GM18526 (cell line): ENCODE measurements around the gene MBOAT2.

Experiments
- POLR2A ChIP-seq: IDR thresholded peaks from 3 replicates; pipeline ENCODE4 v1.6.1; 2011; ENCODE audit not compliant: insufficient read length; ENCODE audit errors: extremely low read depth

MBOAT2 gene

DNA sequence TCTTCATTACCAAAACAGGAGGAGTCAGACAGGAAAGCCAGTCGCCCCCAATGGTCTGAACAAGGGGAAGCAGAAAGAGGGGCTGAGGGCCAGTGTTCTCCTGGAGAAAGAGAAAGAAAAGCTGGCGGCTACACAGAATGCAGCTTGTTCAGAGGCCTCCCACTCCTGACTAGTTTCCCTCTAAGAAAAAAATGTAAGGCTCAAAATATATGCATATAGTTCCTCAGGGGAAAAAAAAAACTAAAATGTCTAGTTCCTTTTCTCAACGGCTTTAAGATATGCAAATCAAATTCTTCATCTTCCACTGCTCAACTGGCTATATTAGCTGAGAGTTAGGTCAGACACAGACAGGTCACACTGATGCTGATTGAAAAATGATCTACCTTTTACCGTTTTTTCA lies 18.6 kb downstream of the MBOAT2 start:
- TF ChIP-seq POLR2A: no peak

DNA sequence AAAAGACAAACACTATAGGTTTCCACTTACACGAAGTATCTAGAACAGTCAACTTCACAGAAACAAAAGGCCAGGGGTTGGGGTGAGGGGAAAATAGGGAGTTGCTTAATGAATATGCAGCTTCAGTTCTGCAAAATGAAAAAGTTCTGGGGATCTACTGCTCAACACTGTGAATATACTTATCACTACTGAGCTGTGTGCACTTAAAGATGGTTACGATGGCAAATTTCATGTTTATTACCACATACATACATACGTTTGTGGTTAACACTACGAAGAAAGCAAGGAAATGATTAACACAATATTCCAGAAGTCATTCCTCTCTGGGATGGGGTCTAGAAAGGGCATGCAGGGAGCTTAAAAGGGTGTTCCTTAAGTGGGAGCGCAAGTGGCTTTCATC lies 19.3 kb downstream of the MBOAT2 start:
- TF ChIP-seq POLR2A: no peak

DNA sequence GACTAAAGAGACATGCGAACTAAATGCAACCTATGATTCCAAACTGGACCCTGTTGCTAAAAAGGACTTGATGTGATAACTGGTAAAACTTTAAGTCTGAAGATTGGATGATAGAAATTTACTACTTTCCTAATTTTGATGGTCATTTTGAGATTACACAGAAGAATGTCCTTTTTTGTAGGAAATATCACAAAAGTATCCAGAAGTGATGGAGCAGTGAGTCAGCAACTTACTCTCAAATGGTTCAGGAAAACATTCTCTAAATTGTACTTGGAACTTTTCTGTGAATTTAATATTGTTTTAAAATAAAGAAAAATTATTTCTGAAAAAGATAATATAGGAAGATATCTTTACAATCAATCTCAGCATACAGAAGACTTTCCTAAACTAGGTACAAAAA lies 19.9 kb downstream of the MBOAT2 start:
- TF ChIP-seq POLR2A: no peak

DNA sequence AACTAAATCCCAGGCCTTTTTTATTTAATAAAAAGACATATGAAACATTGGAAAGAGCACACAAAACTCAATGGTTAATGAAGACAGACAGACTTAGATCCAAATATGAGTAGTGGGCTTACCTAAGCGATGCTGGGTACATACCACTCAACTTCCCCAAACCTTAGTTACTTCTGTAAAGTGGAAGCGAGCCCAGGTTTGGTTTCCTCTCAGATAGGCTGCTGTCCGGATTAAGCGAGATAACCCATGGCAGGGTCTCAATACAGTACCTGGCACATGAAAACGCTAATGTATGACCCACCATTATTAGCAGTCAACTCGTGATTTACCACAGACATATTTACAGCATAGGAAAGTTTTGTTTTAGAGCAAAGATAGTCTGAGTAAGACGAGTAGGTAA lies 21.6 kb downstream of the MBOAT2 start:
- no peak for TF ChIP-seq POLR2A

DNA sequence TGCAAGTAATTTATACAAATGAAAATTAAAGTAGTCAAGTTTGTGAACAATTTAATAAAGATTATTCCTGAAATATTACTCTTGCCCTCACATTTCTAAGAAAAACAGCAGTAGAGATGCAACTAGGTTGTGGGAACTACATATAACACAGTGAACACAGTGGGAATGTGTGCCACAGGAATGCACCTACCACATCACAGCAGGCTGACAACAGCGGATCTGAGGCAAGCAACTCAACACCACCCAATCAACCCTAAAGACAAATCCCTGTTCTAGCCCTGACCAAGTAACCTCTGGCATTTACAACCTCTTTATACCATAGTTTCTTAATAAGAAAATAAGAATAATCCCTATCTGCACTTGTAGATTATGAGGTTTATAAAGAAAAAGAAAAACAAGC lies 23.4 kb downstream of the MBOAT2 start:
- no peak for TF ChIP-seq POLR2A

DNA sequence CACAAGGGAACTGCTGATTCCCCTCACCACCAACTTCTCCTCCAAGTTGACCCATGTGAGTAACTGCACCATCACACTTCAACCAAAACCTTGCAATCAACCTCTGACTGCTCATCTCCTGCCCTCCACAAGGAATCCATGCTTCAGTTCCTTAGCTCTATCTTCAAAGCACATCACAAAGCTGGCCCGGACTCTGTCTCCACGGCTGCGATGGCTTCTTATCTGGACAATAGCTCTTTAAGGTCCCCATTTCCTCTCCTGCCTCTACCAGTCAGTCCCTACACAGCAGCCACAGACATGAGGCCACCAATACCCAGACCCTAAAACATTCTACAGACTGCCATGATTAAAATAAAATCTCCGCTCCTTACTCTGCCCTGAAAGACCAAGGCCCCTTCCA lies 25.7 kb downstream of the MBOAT2 start:
- no peak for TF ChIP-seq POLR2A

DNA sequence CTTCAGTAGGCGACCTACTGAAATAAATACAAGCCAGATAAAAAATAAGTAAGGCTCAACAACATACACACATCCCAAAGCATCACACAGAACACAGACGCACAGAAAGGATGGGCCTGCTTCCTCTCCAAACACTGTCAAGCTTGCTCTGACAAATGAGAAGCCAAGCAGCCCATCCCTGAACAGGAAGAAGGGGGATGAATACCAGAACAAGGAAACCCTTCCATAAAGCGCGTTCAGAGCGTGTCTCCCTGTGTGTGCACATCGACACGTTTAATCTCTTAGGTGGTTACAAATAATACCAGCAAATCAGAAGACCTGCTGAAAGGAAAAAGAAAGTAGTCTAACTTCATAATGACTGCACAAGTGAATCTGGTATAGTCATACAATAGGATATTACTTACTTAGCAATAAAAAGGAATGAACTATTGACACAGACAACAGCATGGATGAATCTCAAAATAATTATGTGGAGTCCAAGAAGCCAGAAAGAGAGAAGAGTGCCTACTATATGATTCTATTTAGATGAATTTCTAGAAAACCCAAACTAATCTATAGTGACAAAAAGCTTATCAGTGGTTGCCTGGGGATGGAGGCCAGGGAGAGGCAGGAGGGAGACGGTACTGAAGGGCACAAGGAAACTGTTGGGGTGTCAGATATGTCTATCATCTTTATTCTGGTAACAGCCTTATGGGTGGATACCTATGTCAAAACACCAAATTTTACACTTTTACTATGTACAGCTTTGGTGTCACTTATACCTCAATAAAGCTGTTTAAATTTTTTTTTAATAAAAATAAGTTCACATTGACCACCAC lies 26.8 kb downstream of the MBOAT2 start:
- TF ChIP-seq POLR2A: no peak

DNA sequence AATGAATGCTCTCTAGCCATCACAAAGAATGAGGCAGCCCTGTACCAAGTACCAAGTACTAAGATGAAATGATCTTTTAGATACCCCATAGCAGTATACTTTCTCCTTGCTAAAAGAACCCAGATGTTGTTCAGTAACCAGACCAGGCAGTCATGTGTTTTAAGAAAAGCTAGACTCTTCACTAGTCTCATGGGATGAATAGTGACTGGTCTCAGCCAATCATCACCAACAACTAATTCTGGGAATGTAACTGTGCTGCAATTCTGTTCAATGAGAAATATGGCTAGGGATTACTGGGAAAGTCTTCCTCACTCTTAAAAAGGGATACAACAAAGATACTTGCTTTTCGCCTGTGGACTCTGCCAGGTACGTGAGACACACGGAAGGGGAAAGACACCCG lies 29.5 kb downstream of the MBOAT2 start:
- TF ChIP-seq POLR2A: no peak

DNA sequence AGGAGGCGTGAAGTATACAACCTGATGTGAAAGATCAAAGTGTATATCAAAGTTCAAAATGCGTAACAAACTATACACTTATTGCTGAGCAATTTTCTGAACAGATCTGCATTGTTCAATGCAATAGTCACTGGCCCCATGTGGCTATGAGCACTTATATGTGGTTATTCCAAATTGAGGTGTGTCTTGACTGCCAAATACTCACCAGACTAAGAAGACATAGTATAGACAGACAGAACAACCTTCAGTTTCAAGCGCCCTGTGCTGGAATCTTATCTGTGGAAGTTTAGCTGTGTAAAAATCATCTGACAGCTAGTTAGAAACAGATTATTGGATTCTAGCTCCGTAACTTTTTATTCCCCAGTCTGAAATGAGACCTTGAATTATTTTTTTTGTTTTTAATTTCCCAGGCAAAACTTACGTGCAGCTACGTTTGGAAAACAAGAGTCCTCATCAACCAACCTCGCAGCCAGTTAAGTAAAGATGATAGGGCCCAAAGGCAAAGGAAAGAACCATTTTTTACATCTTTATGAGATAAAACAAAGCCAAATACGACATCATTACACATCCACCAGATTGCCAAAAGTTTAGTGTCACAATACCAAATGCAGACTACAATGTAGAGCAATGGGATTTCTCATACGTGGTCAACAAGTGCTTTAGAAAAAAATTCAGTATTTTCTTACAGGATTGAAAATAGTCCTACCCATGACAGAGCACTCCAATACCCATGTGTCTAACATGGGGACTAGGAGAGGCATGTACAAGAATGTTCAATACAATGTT lies 37.2 kb downstream of the MBOAT2 start:
- no peak for TF ChIP-seq POLR2A

DNA sequence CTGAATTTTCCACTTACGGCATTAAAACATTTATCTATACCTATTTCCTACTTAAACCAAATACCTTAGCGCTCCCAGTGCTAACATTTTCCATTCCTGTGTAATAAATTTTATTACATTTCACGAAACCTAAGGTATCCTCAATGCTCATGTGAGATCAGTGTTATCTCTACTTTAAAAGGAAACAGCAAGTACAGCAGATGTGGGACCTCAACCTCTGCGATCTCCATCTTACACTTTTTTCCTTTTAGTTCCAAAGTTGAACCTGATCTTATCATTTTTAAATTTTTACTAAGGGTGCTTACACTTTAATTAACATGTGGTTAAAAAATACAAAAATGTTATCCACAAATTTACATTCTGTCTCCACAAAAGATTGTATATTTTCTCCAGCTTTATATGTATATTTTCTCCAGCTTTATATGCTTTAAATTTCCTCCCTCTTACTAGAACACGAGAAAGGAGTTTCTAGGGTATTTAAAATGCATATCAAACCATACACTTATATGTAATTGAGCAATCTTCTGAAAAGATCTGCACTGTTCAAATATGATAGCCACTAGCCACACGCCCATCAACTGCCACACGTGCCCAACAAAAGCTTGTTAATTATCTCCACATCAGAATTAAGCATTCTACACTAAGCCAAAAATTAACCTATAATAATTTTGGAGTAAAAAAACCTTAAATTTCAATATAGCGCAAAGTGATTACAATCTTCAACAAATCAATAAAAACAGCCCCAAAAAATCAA lies 38.1 kb downstream of the MBOAT2 start:
- TF ChIP-seq POLR2A: no peak

DNA sequence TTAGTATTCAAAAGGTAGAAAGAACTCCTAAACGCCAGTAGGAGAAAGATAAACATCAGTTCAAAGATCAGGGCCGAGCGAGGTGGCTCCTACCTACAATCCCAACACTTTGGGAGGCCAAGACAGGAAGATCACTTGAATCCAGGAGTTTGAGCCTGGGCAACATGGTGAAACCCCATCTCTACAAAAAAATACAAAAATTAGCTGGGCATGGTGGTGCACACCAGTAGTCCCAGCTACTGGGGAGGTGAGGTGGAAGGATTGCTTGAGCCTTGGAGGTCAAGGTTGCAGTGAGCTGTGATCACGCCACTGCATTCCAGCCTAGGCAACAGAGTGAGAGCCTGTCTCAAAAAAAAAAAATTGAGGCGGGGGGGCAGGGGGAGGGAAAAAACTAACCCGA lies 40.6 kb downstream of the MBOAT2 start:
- TF ChIP-seq POLR2A: no peak

DNA sequence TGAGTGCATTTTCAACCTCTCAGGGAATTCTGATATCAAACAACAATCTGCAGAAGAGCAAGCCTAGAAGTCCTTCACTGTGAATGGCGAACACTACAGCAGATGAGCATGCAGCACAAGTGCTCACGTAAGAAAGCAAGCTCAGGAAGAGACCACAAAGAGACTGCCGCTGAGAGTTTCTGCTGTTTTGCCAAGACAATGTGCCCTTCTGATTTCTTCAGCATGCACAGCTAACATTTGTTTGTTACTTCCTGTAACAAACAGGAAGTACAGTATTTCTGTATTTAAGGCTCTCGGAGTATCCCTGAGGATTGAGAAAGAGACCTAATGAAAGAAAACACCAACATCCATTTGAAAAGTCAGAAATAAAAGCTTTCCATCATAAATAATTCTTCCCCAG lies 45.9 kb downstream of the MBOAT2 start:
- TF ChIP-seq POLR2A: no peak

DNA sequence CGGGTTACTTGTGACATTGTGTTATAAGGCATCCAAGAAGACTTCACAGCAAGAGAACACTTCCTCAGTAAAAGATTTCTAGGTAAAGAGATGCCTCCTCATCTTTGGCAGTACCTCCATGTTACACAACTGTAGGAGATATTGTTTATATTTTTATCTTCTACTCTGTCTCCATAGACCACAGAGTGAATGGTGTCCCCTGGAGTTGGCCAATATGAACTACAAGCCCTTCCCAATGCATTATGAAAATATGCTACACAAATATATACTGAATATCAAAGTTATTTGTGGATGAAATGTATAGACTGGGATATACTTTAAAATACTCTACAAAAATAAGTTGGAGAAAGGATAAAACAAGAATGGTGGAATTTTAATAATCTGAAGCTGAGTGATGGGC lies 46.7 kb downstream of the MBOAT2 start:
- TF ChIP-seq POLR2A: no peak

DNA sequence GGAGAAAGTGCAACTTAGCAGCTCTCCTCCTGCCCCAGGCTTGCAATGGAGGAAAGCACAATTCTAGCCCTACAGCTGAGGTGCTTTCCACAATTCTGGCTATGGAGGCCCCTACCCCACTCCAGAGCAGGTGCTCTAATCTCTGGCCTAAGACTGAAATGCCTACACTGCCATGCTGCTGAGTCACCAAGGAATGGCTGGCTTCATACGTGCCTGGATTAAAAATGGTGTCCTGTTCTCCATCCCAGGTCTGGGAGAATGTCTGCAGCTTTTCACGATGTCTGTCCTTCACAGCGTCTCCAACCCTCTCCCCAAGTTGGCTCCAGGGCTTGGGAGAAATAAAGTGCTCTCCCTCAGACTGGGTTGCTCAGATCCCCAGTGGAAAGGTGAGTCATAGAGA lies 48.5 kb downstream of the MBOAT2 start:
- no peak for TF ChIP-seq POLR2A

DNA sequence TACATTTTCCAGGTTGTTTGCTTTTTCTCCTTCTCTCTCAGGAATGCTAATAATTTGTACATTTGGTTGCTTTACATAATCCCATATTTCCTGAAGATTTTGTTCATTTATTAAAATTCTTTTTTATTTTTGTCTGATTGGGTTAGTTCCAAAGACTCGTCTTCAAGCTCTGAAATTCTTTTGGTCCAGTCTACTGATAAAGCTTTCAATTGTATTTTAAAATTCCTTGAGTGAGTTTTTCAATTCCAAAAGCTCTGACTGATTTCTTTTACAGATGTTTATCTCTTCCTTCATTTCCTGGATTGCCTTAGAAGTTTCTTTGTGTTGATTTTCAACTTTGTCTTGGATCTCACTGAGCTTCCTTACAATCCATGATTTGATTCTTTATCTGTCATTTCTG lies 50.0 kb downstream of the MBOAT2 start:
- no peak for TF ChIP-seq POLR2A
